GM12878 (cell line): ENCODE measurements around the gene NQO1.

Experiments
- CHD1 ChIP-seq: IDR thresholded peaks from 2 replicates; pipeline ENCODE4 v1.6.1; 2012; ENCODE audit warnings: low read depth, low read length, improper control_type of control experiment
- CHD2 ChIP-seq: IDR thresholded peaks from 2 replicates; pipeline ENCODE4 v1.6.1; 2011; ENCODE audit warnings: low read depth, low read length, improper control_type of control experiment, borderline replicate concordance
- CTCF ChIP-seq, 3 experiments: IDR thresholded peaks in 2 of 3; conservative IDR thresholded peaks in 1 of 3; 2 replicates each; pipeline ENCODE4 v1.5.1; 2011; ENCODE audit warnings: low read depth in 3 of 3, low read length in 3 of 3, mild to moderate bottlenecking in 3 of 3, control low read depth in 2 of 3, moderate library complexity in 2 of 3, inconsistent platforms in 1 of 3, mixed read lengths in 1 of 3; ENCODE audit not compliant: control insufficient read depth in 2 of 3, insufficient read depth in 1 of 3; ENCODE audit errors: extremely low read depth in 1 of 3
- EZH2 ChIP-seq: IDR thresholded peaks from 2 replicates; pipeline ENCODE4 v1.6.1; 2012; ENCODE audit warnings: low read depth, mild to moderate bottlenecking, control low read depth, inconsistent platforms, low read length, borderline replicate concordance; ENCODE audit not compliant: control insufficient read depth
- HDAC2 ChIP-seq: fragments of 200-600 bp; sonication (generic); IDR thresholded peaks from 2 replicates; pipeline ENCODE4 v1.6.1; 2017
- RFX5 ChIP-seq: IDR thresholded peaks from 2 replicates; pipeline ENCODE4 v1.6.1; 2011; ENCODE audit warnings: low read depth, low read length, improper control_type of control experiment
- STAT1 ChIP-seq: fragments of 450-650 bp; conservative IDR thresholded peaks from 2 replicates; pipeline ENCODE4 v1.6.1; 2014; ENCODE audit warnings: antibody characterized with exemption, mild to moderate bottlenecking
- STAT3 ChIP-seq: IDR thresholded peaks from 2 replicates; pipeline ENCODE4 v1.6.1; 2011; ENCODE audit warnings: low read depth, low read length, improper control_type of control experiment
- TAF1 ChIP-seq: IDR thresholded peaks from 2 replicates; pipeline ENCODE4 v1.6.1; 2011; ENCODE audit warnings: mild to moderate bottlenecking, low read depth, low read length, borderline replicate concordance
- WRNIP1 ChIP-seq: IDR thresholded peaks from 2 replicates; pipeline ENCODE4 v1.6.1; 2011; ENCODE audit warnings: low read depth, low read length, improper control_type of control experiment, borderline replicate concordance
- YBX1 ChIP-seq: fragments of 450-650 bp; IDR thresholded peaks from 2 replicates; pipeline ENCODE4 v1.6.1; 2016; ENCODE audit warnings: antibody characterized with exemption
- ZNF24 ChIP-seq: fragments of 450-650 bp; IDR thresholded peaks from 2 replicates; pipeline ENCODE4 v1.6.1; 2017; ENCODE audit warnings: antibody characterized with exemption, mild to moderate bottlenecking

- no peak for TF ChIP-seq ZNF24
- no peak for TF ChIP-seq CHD2
- TF ChIP-seq CTCF (IDR thresholded peaks at IDR 0.05 in 2 of 3, conservative IDR thresholded peaks at IDR 0.05 in 1 of 3; ENCODE audit: control insufficient read depth in 2 of 3, extremely low read depth in 1 of 3, insufficient read depth in 1 of 3, low read depth in 3 of 3, low read length in 3 of 3), result no peak
- TF ChIP-seq YBX1, result no peak
- TF ChIP-seq STAT1, result no peak
- no peak for TF ChIP-seq HDAC2
- no peak for TF ChIP-seq WRNIP1
- no peak for TF ChIP-seq RFX5
- no peak for TF ChIP-seq CHD1
- no peak for TF ChIP-seq EZH2
- no peak for TF ChIP-seq STAT3
- TF ChIP-seq TAF1, result no peak
These were observed 15.2 kb upstream of the NQO1 start for GRCh38 chr16:69741519-69741918.
